C4-2B (cell line): ENCODE data around the gene AGBL3.

Source experiments
- H3K27ac ChIP-seq: fragments of 450-650 bp; 2 replicates; pipeline ENCODE4 v1.5.1; 2017
- ZFX ChIP-seq: fragments of 450-650 bp; IDR thresholded peaks from 2 replicates; pipeline ENCODE4 v1.6.1; 2017
- TF ChIP-seq, protein P1 (sequence below): fragments of 450-650 bp; conservative IDR thresholded peaks from 2 replicates; pipeline ENCODE4 v1.5.1; 2017; ENCODE audit warnings: mild to moderate bottlenecking

The AGBL3 gene

DNA sequence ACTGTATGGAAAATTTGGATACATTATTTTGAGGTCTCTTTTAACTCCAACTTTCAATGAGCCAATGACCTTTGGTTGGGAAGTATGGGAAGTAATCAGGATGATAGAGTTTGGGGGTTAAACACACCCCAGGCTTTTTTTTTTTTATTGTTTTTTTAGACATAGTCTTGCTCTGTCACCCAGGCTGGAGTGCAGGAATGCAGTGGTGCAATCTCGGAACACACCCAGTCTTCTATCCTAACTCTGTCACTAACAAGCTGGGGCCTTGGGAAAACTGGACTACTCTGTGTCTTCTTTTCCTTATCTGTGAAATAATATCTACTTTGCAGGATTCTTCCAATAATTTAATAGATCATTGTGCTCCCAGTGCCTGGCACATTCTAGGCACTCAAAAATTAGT lies 37.6 kb upstream of the AGBL3 start:
- TF ChIP-seq ZFX, result no peak
- TF ChIP-seq, protein P1, sequence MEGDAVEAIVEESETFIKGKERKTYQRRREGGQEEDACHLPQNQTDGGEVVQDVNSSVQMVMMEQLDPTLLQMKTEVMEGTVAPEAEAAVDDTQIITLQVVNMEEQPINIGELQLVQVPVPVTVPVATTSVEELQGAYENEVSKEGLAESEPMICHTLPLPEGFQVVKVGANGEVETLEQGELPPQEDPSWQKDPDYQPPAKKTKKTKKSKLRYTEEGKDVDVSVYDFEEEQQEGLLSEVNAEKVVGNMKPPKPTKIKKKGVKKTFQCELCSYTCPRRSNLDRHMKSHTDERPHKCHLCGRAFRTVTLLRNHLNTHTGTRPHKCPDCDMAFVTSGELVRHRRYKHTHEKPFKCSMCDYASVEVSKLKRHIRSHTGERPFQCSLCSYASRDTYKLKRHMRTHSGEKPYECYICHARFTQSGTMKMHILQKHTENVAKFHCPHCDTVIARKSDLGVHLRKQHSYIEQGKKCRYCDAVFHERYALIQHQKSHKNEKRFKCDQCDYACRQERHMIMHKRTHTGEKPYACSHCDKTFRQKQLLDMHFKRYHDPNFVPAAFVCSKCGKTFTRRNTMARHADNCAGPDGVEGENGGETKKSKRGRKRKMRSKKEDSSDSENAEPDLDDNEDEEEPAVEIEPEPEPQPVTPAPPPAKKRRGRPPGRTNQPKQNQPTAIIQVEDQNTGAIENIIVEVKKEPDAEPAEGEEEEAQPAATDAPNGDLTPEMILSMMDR, result no peak
- no peak overlapping the region for H3K27ac ChIP-seq

DNA sequence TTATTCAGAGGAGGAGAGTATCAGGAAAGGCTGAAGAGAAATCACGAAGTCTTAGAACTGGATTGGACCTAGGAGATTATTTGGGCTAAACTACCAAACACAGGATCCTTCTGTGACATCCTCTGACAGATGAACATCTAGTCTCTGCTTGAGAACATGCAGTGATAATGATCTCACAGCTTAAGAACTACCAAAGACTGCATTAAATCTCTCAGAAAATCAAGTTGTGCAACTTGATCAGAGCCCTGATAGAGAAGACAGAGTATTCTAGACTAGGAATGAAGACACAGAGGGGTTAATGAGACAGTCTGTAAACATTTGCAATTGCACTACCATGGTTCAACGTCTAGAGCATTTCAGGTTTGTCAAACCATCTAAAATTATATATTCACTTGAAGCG lies 37.1 kb upstream of the AGBL3 start:
- no peak overlapping the region for H3K27ac ChIP-seq
- no peak for TF ChIP-seq ZFX
- TF ChIP-seq, protein P1, result no peak

DNA sequence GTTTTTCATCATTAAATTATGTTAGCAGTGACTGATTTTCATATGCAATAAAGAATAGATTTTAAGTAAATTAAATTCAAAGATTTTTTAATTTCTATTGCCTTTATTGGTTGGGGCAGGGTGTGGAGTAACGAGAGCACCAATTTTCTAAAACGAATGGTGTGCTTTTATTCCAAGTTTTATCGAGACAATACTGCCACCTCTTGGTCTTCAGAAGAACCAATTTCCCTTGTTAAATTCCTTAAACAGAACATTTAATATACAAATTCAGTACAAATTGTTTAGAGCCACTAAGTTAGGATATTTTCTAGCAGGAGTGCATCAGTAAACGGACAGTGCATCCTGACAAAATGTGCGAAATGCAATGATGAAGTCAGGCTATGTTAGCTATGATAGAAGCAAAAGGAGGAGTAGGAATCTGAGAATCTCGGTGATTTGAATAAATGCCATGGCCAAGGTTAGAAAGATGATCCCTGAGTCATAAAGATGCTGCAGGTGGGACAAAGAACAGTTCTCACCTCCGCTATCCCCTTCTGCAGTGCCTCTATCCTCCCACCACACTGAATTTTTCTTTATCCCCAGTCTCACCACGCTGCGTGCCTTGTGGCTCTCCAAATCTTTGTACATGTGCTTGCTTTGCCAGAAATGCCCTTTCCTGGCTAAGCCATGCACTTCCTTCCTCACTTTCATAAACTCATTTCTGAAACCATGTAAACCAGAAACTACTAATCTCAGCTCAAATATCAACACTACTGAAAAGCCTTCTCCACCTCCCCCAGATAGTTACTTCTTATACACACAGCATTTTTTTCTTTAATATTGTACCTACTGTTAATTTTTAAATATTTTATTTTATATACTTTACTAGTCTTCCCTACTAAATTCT lies 31.9 kb upstream of the AGBL3 start:
- H3K27ac ChIP-seq, result no peak overlapping the region; the same call in 1 of the 2 replicates
- no peak for TF ChIP-seq ZFX
- TF ChIP-seq, protein P1, result peak; percentile 86

DNA sequence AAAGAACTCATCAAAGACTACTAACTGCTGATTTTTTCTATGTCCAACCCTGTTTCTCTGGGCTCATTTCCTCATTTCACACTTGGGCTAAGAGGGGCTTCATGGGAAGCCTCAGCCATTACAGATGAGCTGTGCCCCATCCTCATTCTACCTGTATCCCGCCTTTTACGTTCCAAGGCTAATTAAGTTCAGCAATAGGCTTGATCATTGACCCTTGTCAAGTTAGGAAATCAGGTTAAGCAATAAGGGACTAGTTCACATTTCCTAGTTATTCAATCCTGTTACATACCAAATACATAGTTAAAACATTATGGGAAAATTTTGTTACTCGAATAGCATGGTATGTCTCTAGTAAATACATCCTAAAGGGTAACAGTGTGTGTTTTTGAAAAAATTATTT lies 29.3 kb upstream of the AGBL3 start:
- TF ChIP-seq ZFX, result no peak
- TF ChIP-seq, protein P1, result no peak
- no peak overlapping the region for H3K27ac ChIP-seq

DNA sequence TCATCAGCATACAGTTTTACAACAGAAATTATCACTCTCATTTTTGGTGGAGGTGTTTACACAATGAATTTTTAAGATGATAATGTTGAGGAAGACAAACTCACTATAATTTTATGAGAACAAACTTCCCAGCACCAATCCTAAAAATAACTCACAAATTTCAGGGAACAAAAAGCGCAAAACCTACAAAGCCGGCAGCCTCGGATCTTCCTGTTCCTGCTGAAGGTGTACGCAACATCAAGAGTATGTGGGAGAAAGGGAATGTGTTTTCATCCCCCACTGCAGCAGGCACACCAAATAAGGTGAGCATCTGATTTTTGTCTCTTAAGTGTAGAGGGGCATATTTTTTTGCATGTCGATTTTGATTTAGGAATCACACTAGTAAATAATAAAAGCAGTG lies 26.5 kb upstream of the AGBL3 start:
- TF ChIP-seq ZFX, result no peak
- TF ChIP-seq, protein P1, result no peak
- peak overlapping the region; percentile 94 for H3K27ac ChIP-seq

DNA sequence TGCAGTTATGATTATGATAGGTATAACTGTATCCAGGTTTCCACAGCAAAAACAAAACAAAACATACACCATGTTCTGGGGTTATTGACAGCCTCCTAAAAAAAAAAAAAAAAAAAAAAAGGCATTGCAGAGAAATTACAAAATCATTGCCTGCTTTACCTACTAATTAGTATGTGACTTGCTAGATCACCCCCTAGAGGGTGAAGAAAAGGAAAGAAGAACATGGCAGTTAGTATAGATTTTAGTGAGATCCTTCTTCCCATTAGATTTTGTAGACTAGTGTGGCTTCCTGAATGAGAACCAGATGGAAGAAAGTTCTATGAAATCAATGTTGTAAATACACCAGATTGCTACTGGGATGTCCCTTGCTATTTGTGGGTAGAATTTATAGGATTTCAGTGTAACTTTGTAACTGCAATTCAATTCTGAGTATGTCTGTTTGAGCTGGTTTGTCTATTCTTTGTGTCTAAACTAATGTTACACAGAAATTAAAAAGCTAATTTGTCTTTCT lies 24.0 kb upstream of the AGBL3 start:
- TF ChIP-seq, protein P1, result peak; percentile 10; the same call in 1 of the 2 replicates
- TF ChIP-seq ZFX, result no peak
- H3K27ac ChIP-seq, result no peak overlapping the region

DNA sequence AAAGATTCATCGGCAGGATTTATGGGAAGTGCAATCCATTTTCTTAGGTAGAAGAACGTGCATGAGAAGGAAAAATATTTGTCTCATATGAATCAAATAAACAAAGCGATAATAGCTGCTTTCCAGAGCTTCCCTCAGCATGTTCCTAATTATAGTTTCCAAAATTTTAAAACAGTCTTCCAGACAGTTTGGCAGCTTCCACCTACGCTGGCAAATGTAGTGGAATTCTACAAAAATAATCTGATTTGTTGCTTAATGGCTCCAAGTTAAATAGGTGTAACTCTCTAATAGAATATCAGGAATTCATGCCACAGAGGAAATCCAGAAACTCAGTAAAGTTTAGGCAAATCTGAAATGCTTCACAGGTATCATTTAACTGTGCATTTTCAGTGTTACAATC lies 23.3 kb upstream of the AGBL3 start:
- no peak for TF ChIP-seq ZFX
- TF ChIP-seq, protein P1, result no peak
- H3K27ac ChIP-seq, result no peak overlapping the region
